OCI-LY7 (cell line): Measurements from ENCODE around the gene GGN. TPM values are rescaled to one million over a fixed set of nuclear protein-coding genes. Genes with fewer than 3 reads are reported as not detected.

Source experiments
- BruUV-seq: library from RNA; stranded (reverse); fragments of 400-500 nt; replicated peaks from 2 replicates; lab custom pipeline; 2021; lab: Mats Ljungman, UMichigan
- CTCF ChIA-PET: fragments of 300-600 bp; sonication (Branson Sonifier 250); formaldehyde crosslinking; loops from one replicate; lab custom pipeline; 2022; ENCODE audit warnings: antibody characterized with exemption; ENCODE audit not compliant: unreplicated experiment; lab: Charles Lee
- POLR2A ChIA-PET: fragments of 300-600 bp; sonication (Branson Sonifier 250); formaldehyde crosslinking; loops from one replicate; lab custom pipeline; 2022; ENCODE audit warnings: antibody characterized with exemption; lab: Charles Lee
- DNase-seq: peaks from one replicate; pipeline ENCODE4 v3.0.0-alpha.2; 2015; ENCODE audit warnings: low spot score
- H2AFZ ChIP-seq: fragments of 200-600 bp; sonication (generic), shearing (Covaris generic); 2 replicates; pipeline ENCODE4 v1.6.1; 2014; ENCODE audit warnings: mild to moderate bottlenecking, antibody characterized with exemption, low read length, moderate library complexity
- H3K27ac ChIP-seq: fragments of 200-600 bp; sonication (generic); 2 replicates; pipeline ENCODE4 v1.5.1; 2014; ENCODE audit warnings: mixed run types, low read depth, mild to moderate bottlenecking, moderate library complexity, low read length, inconsistent platforms; ENCODE audit not compliant: poor library complexity, severe bottlenecking
- H3K36me3 ChIP-seq: fragments of 200-600 bp; sonication (generic); 2 replicates; pipeline ENCODE4 v1.6.1; 2014; ENCODE audit warnings: mild to moderate bottlenecking, antibody characterized with exemption, low read length, moderate library complexity, mixed read lengths; ENCODE audit not compliant: insufficient read depth
- H3K4me1 ChIP-seq: fragments of 200-600 bp; sonication (generic); 2 replicates; pipeline ENCODE4 v1.5.1; 2014; ENCODE audit warnings: mild to moderate bottlenecking, low read length; ENCODE audit not compliant: insufficient read depth, poor library complexity, severe bottlenecking
- H3K4me2 ChIP-seq: fragments of 200-600 bp; sonication (generic); 2 replicates; pipeline ENCODE4 v1.6.1; 2014; ENCODE audit warnings: mild to moderate bottlenecking, low read length
- H3K4me3 ChIP-seq: fragments of 200-600 bp; sonication (generic); 2 replicates; pipeline ENCODE4 v1.5.1; 2014; ENCODE audit warnings: mild to moderate bottlenecking, low read depth, low read length; ENCODE audit not compliant: poor library complexity, severe bottlenecking
- H3K79me2 ChIP-seq: fragments of 200-600 bp; sonication (generic); 2 replicates; pipeline ENCODE4 v1.6.1; 2016; ENCODE audit warnings: low read depth, mild to moderate bottlenecking, low read length, moderate library complexity, mixed read lengths; ENCODE audit not compliant: insufficient read depth
- H3K9me2 ChIP-seq: fragments of 200-600 bp; sonication (generic); 2 replicates; pipeline ENCODE4 v1.6.1; 2016; ENCODE audit warnings: mild to moderate bottlenecking, low read length, mixed read lengths; ENCODE audit not compliant: insufficient read depth
- H3K9me3 ChIP-seq: fragments of 200-600 bp; sonication (generic); 2 replicates; pipeline ENCODE4 v1.6.1; 2014; ENCODE audit warnings: mild to moderate bottlenecking, mixed run types, low read length, mixed read lengths
- H4K20me1 ChIP-seq: fragments of 200-600 bp; sonication (generic); 2 replicates; pipeline ENCODE4 v1.6.1; 2014; ENCODE audit warnings: mild to moderate bottlenecking, antibody characterized with exemption, low read length, moderate library complexity, mixed read lengths; ENCODE audit not compliant: insufficient read depth
- CTCF ChIP-seq: fragments of 200-600 bp; sonication (generic); conservative IDR thresholded peaks from 2 replicates; pipeline ENCODE4 v1.5.1; 2014; ENCODE audit warnings: mild to moderate bottlenecking, antibody characterized with exemption, low read length, moderate library complexity, mixed read lengths
- EZH2phosphoT487 ChIP-seq: fragments of 200-600 bp; sonication (generic); IDR thresholded peaks from 2 replicates; pipeline ENCODE4 v1.6.1; 2018; ENCODE audit warnings: low read depth, borderline replicate concordance, mild to moderate bottlenecking, mixed run types, antibody characterized with exemption, low read length, moderate library complexity, mixed read lengths
- intact Hi-C: fragments of 100-400 bp; cut with micrococcal nuclease; formaldehyde crosslinking; loops from one replicate; pipeline ENCODE4 v1.10.0; 2022; ENCODE audit not compliant: unreplicated experiment
- total RNA-seq, 2 experiments: library from RNA; depleted of rRNA in 1 of 2; stranded (reverse); fragments of >200 nt in 1 of 2; shearing (Covaris generic) in 1 of 2; gene quantifications; 2 replicates each; pipeline ENCODE4 v1.2.3, GENCODE V29; 2014 to 2022

GGN gene
- total RNA-seq, 2 experiments from 2014 or later, result not detected

- Histone ChIP-seq H3K9me3 (no peaks in the 10 kb centered on the region), H3K27ac (no peak overlapping the region), H3K4me1 (no peaks in the 10 kb centered on the region), H4K20me1 (no peaks in the 10 kb centered on the region), H3K36me3 (no peaks in the 10 kb centered on the region), H2AFZ (no peak overlapping the region), H3K9me2 (no peaks in the 10 kb centered on the region), H3K4me2 (no peak overlapping the region), H3K4me3 (no peak overlapping the region), H3K79me2 (no peaks in the 10 kb centered on the region)
- POLR2A ChIA-PET, result interaction anchor here (0.7 kb wide), 2 partner anchors 157 to 282 kb away, joined by 4 read pairs; no protein-coding TSS in a partner anchor
- DNase-seq, result no peak
- no TSS peak for BruUV-seq
- CTCF ChIA-PET, result no interaction called here
- intact Hi-C loops, result no loop called here
- no peak for TF ChIP-seq EZH2phosphoT487
- TF ChIP-seq CTCF, result no peak
Observed at GRCh38 chr19:38424272-38424671, 36.4 kb upstream of the GGN start.

GRCh38 chr19:38422438-38422837 is 34.6 kb upstream of the GGN start:
- ChIA-PET POLR2A (no interaction called here), CTCF (no interaction called here)
- no peaks in the 10 kb centered on the region for H3K9me2 ChIP-seq
- no peak overlapping the region for H3K4me3 ChIP-seq
- no peak for TF ChIP-seq CTCF
- no peak for TF ChIP-seq EZH2phosphoT487
- H3K9me3 ChIP-seq, result no peaks in the 10 kb centered on the region
- intact Hi-C loops, result no loop called here
- H3K4me1 ChIP-seq, result peaks cover 8% of the 10 kb centered on the region
- no peak overlapping the region for H3K4me2 ChIP-seq
- no peaks in the 10 kb centered on the region for H4K20me1 ChIP-seq
- DNase-seq, result no peak
- no peaks in the 10 kb centered on the region for H3K79me2 ChIP-seq
- H2AFZ ChIP-seq, result no peak overlapping the region
- H3K27ac ChIP-seq, result no peak overlapping the region
- H3K36me3 ChIP-seq, result no peaks in the 10 kb centered on the region
- no TSS peak for BruUV-seq

GRCh38 chr19:38421856-38422255 is 34.0 kb upstream of the GGN start:
- BruUV-seq, result no TSS peak
- Histone ChIP-seq H3K4me3 (no peak overlapping the region), H3K36me3 (no peaks in the 10 kb centered on the region), H2AFZ (no peak overlapping the region), H3K27ac (no peak overlapping the region), H3K79me2 (no peaks in the 10 kb centered on the region), H3K4me1 (peaks cover 12% of the 10 kb centered on the region), H3K9me2 (no peaks in the 10 kb centered on the region), H4K20me1 (no peaks in the 10 kb centered on the region), H3K4me2 (no peak overlapping the region), H3K9me3 (no peaks in the 10 kb centered on the region)
- ChIA-PET CTCF (no interaction called here), POLR2A (interaction anchor here (0.6 kb wide), 1 partner anchor 34 kb away, joined by 3 read pairs; no protein-coding TSS in a partner anchor)
- intact Hi-C loops, result no loop called here
- TF ChIP-seq EZH2phosphoT487 (no peak), CTCF (no peak)
- DNase-seq, result no peak
